HG02571 (cell line): Measurements from ENCODE around the gene ATXN10.
A peak's percentile ranks its signal among the peaks of the same experiment; 100 is the strongest.

Experiments
- ATAC-seq: cut with Tn5 transposase; IDR thresholded peaks from one replicate; pipeline ENCODE4 v1.9.1; 2021; ENCODE audit warnings: mild to moderate bottlenecking, moderate library complexity; ENCODE audit not compliant: unreplicated experiment

Gene ATXN10

GRCh38 chr22:45752036-45752435 lies 80.4 kb downstream of the ATXN10 start:
- no peak for ATAC-seq

GRCh38 chr22:45754822-45755221 lies 83.2 kb downstream of the ATXN10 start:
- no peak for ATAC-seq

- ATAC-seq: no peak
These were observed 84.9 kb downstream of the ATXN10 start for GRCh38 chr22:45756558-45756957.

GRCh38 chr22:45757068-45757467 lies 85.4 kb downstream of the ATXN10 start:
- ATAC-seq: no peak

- ATAC-seq: no peak
These were observed 86.3 kb downstream of the ATXN10 start for GRCh38 chr22:45757936-45758335.

- ATAC-seq: no peak
These were observed 87.0 kb downstream of the ATXN10 start for GRCh38 chr22:45758603-45759002.

GRCh38 chr22:45760682-45761081 lies 89.0 kb downstream of the ATXN10 start:
- no peak for ATAC-seq

GRCh38 chr22:45762545-45763235 lies 91.1 kb downstream of the ATXN10 start:
- no peak for ATAC-seq

- ATAC-seq: no peak
These were observed 91.6 kb downstream of the ATXN10 start for GRCh38 chr22:45763236-45763624.

- ATAC-seq: no peak
These were observed 96.9 kb downstream of the ATXN10 start for GRCh38 chr22:45768490-45768889.

- ATAC-seq: no peak
These were observed 98.1 kb downstream of the ATXN10 start for GRCh38 chr22:45769569-45770210.

- no peak for ATAC-seq
These were observed 98.9 kb downstream of the ATXN10 start for GRCh38 chr22:45770506-45770905.

- no peak for ATAC-seq
These were observed 99.4 kb downstream of the ATXN10 start for GRCh38 chr22:45771057-45771456.

- no peak for ATAC-seq
These were observed 100.1 kb downstream of the ATXN10 start for GRCh38 chr22:45771711-45772110.

- ATAC-seq: no peak
These were observed 101.1 kb downstream of the ATXN10 start for GRCh38 chr22:45772743-45773142.

- ATAC-seq: no peak
These were observed 102.5 kb downstream of the ATXN10 start for GRCh38 chr22:45774001-45774670.

GRCh38 chr22:45775062-45775461 lies 103.4 kb downstream of the ATXN10 start:
- no peak for ATAC-seq

- peak; percentile 52 for ATAC-seq
These were observed 104.1 kb downstream of the ATXN10 start for GRCh38 chr22:45775569-45776312.

- no peak for ATAC-seq
These were observed 104.6 kb downstream of the ATXN10 start for GRCh38 chr22:45776313-45776585.

- ATAC-seq: no peak
These were observed 105.6 kb downstream of the ATXN10 start for GRCh38 chr22:45777046-45777851.

- no peak for ATAC-seq
These were observed 106.3 kb downstream of the ATXN10 start for GRCh38 chr22:45777852-45778375.
